CD14-positive monocyte (primary cell): ENCODE data around the gene TOMM40L. TPM values are rescaled to one million over a fixed set of nuclear protein-coding genes. Genes with fewer than 3 reads are reported as not detected.

Source experiments
- DNase-seq, 3 donors: peaks; one replicate each; pipeline ENCODE4 v3.0.0-alpha.2; 2011 to 2022
- H2AFZ ChIP-seq: 2 replicates; pipeline ENCODE4 v1.6.0; 2012; ENCODE audit warnings: mild to moderate bottlenecking, low read depth, low read length, inconsistent platforms; ENCODE audit not compliant: insufficient read depth, poor library complexity, severe bottlenecking
- H3K27ac ChIP-seq, 2 donors: 1 replicate in 1 of 2; 2 replicates in 1 of 2; pipeline ENCODE4 v1.5.1; 2012 to 2013; ENCODE audit warnings: low read length in 2 of 2, control low read depth in 1 of 2, inconsistent platforms in 1 of 2, low read depth in 1 of 2, mild to moderate bottlenecking in 1 of 2
- H3K27me3 ChIP-seq, 2 donors: one replicate each; pipeline versions ENCODE4 v1.6.0 to v1.6.1; 2011 to 2013; ENCODE audit warnings: low read length in 2 of 2; ENCODE audit not compliant: control insufficient read depth in 2 of 2, insufficient read depth in 2 of 2
- H3K36me3 ChIP-seq, 2 donors: replicated peaks in 1 of 2; 1 replicate in 1 of 2; 2 replicates in 1 of 2; pipeline versions ENCODE4 v1.5.1 to v1.6.1; 2012 to 2013; ENCODE audit warnings: low read length in 2 of 2, control low read depth in 1 of 2, inconsistent platforms in 1 of 2, mild to moderate bottlenecking in 1 of 2; ENCODE audit not compliant: insufficient read depth in 2 of 2, control insufficient read depth in 1 of 2
- H3K4me1 ChIP-seq, 2 donors: 1 replicate in 1 of 2; 2 replicates in 1 of 2; pipeline versions ENCODE4 v1.5.1 to v1.6.1; 2012 to 2013; ENCODE audit warnings: low read length in 2 of 2, control low read depth in 1 of 2, inconsistent platforms in 1 of 2, mild to moderate bottlenecking in 1 of 2, moderate library complexity in 1 of 2; ENCODE audit not compliant: insufficient read depth in 2 of 2, control insufficient read depth in 1 of 2
- H3K4me2 ChIP-seq: replicated peaks from 2 replicates; pipeline ENCODE3; 2012; ENCODE audit warnings: low read length, moderate library complexity, mild to moderate bottlenecking; ENCODE audit not compliant: poor library complexity, severe bottlenecking; ENCODE audit errors: extremely low read depth
- H3K4me3 ChIP-seq, 3 experiments: fragments of 200-600 bp in 1 of 3; sonication (generic) in 1 of 3; replicated peaks in 1 of 3; 1 replicate in 2 of 3; 2 replicates in 1 of 3; pipeline ENCODE4 v1.5.1; 2011 to 2013; ENCODE audit warnings: low read length in 3 of 3, mild to moderate bottlenecking in 3 of 3, control low read depth in 2 of 3, low read depth in 2 of 3, inconsistent platforms in 1 of 3, moderate library complexity in 1 of 3
- H3K79me2 ChIP-seq: 2 replicates; pipeline ENCODE4 v1.6.0; 2012; ENCODE audit warnings: mild to moderate bottlenecking, control low read depth, inconsistent platforms, low read length, moderate library complexity; ENCODE audit not compliant: insufficient read depth
- H3K9ac ChIP-seq: 2 replicates; pipeline ENCODE4 v1.6.0; 2017; ENCODE audit warnings: low read length, mild to moderate bottlenecking; ENCODE audit not compliant: insufficient read depth, poor library complexity, severe bottlenecking
- H3K9me3 ChIP-seq, 2 donors: replicated peaks in 1 of 2; 1 replicate in 1 of 2; 2 replicates in 1 of 2; pipeline versions ENCODE4 v1.5.1 to v1.6.1; 2012 to 2013; ENCODE audit warnings: low read length in 2 of 2, control low read depth in 1 of 2; ENCODE audit not compliant: control insufficient read depth in 1 of 2, insufficient read depth in 1 of 2
- H4K20me1 ChIP-seq: 2 replicates; pipeline ENCODE4 v1.6.0; 2012; ENCODE audit warnings: mild to moderate bottlenecking, low read length, control low read depth, moderate library complexity; ENCODE audit not compliant: insufficient read depth
- H3K27ac Mint-ChIP-seq, 7 donors: one replicate each; pipeline ENCODE4 v1.8.0; 2020; ENCODE audit warnings: mild to moderate bottlenecking in 7 of 7, mixed read lengths in 7 of 7, moderate library complexity in 6 of 7, inconsistent platforms in 2 of 7
- H3K27me3 Mint-ChIP-seq, 3 donors: one replicate each; pipeline ENCODE4 v1.8.0; 2021 to 2022; ENCODE audit warnings: low read depth in 3 of 3, mild to moderate bottlenecking in 3 of 3, mixed read lengths in 3 of 3, moderate library complexity in 3 of 3, inconsistent platforms in 1 of 3
- H3K36me3 Mint-ChIP-seq, 2 donors: one replicate each; pipeline ENCODE4 v1.8.0; 2020; ENCODE audit warnings: mixed read lengths in 2 of 2, inconsistent platforms in 1 of 2, mild to moderate bottlenecking in 1 of 2
- H3K4me1 Mint-ChIP-seq: one replicate; pipeline ENCODE4 v1.8.0; 2020; ENCODE audit warnings: mild to moderate bottlenecking, mixed read lengths
- H3K4me3 Mint-ChIP-seq, 2 donors: one replicate each; pipeline ENCODE4 v1.8.0; 2020; ENCODE audit warnings: mild to moderate bottlenecking in 2 of 2, mixed read lengths in 2 of 2, moderate library complexity in 1 of 2
- H3K9me3 Mint-ChIP-seq, 7 donors: one replicate each; pipeline ENCODE4 v1.8.0; 2020 to 2022; ENCODE audit warnings: mixed read lengths in 7 of 7, mild to moderate bottlenecking in 6 of 7, moderate library complexity in 6 of 7, inconsistent platforms in 2 of 7
- WGBS: methylation state at CpG from one replicate; pipeline ENCODE4 v1.1.5; 2013; ENCODE audit warnings: missing lambda C conversion rate; ENCODE audit not compliant: insufficient coverage; 5-methylcytosine and 5-hydroxymethylcytosine counted together
- intact Hi-C, 2 donors: fragments of 100-400 bp; cut with micrococcal nuclease; formaldehyde crosslinking; loops; one replicate each; pipeline versions ENCODE4 v1.15.0 to v1.15.1; 2023
- polyA plus RNA-seq, 3 donors: library from polyadenylated mRNA; depleted of rRNA in 1 of 3; unstranded in 2 of 3; stranded (reverse) in 1 of 3; fragments of 300-500 nt in 2 of 3; fragments of >200 nt in 1 of 3; fragmentation: Illumina TruSeq in 2 of 3; gene quantifications; 1 replicate in 2 of 3; 2 replicates in 1 of 3; pipeline ENCODE4 v1.2.3, GENCODE V29; 2012 to 2021
- TF ChIP-seq, protein P1 (sequence below): fragments of 200-600 bp; IDR thresholded peaks from one replicate; pipeline ENCODE4 v1.8.0; 2022; ENCODE audit warnings: antibody characterized with exemption, mild to moderate bottlenecking

TOMM40L gene
- polyA plus RNA-seq, 3 donors, result 3.8 to 31.5 (median 5.2) TPM

DNA sequence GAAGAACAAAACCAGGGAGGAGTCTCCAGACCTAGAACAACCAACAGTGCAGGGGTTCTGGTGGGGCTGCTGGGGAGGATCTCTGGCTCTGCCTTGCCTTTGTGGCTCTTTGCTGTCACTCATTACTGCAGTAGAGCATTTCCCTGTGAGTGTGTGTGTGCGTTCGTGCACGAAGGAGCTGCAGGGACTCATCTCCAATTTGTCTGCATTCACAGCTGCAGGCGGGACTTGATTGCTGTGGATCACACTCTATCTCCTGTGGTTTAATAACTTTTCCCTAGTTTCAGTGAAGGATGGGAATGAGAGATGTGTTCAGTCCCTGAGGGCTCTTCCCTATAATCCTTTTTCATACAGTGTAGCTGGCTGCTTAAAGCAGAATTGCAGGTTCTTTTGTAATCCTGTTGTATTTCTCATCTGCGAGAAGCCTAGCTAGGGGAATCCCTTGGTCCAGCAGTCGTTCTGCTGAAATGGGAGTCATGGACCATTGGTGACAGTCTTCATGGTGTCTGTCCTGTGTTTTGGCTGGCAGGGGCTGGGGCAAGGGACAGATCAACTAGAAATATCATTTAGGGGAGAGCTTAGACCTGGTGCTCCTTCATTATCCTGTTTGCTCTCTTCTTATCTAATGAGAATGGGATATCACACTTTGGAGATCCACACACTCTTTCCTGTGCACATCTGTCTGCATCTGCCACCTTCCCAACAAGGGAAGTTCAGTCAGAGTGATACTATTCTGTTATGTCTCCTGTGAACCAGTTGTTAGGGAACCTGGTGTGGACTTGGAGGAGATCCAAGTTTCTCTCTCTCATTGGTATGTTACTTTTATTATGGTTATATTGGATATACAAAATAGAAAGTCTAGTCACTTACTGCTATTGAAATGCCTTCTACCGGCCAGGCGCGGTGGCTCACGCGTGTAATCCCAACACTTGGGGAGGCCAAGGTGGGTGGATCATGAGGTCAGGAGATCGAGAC, 35.7 kb downstream of the TOMM40L start:
- intact Hi-C loops, result no loop called here
- Mint-ChIP-seq H3K27me3 (peaks cover 52 to 58% (median 54%) of the 10 kb centered on the region in 3 donors), H3K27ac (no peak overlapping the region), H3K4me3 (no peak overlapping the region), H3K9me3 (peaks cover 18 to 26% (median 20%) of the 10 kb centered on the region in 7 donors), H3K4me1 (peaks cover 16% of the 10 kb centered on the region), H3K36me3 (peaks cover 12 to 14% of the 10 kb centered on the region in 2 donors)
- TF ChIP-seq, protein P1, sequence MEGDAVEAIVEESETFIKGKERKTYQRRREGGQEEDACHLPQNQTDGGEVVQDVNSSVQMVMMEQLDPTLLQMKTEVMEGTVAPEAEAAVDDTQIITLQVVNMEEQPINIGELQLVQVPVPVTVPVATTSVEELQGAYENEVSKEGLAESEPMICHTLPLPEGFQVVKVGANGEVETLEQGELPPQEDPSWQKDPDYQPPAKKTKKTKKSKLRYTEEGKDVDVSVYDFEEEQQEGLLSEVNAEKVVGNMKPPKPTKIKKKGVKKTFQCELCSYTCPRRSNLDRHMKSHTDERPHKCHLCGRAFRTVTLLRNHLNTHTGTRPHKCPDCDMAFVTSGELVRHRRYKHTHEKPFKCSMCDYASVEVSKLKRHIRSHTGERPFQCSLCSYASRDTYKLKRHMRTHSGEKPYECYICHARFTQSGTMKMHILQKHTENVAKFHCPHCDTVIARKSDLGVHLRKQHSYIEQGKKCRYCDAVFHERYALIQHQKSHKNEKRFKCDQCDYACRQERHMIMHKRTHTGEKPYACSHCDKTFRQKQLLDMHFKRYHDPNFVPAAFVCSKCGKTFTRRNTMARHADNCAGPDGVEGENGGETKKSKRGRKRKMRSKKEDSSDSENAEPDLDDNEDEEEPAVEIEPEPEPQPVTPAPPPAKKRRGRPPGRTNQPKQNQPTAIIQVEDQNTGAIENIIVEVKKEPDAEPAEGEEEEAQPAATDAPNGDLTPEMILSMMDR, result no peak
- no peaks in the 10 kb centered on the region for H3K36me3 ChIP-seq
- H3K4me3 ChIP-seq, result no peak overlapping the region
- H2AFZ ChIP-seq, result no peak overlapping the region
- H3K27me3 ChIP-seq, result peaks cover 39 to 54% of the 10 kb centered on the region in 2 donors
- no peaks in the 10 kb centered on the region for H3K79me2 ChIP-seq
- no peak overlapping the region for H3K27ac ChIP-seq
- 79% methylated on average over 2 of the region's 12 CpGs for WGBS
- DNase-seq, result no peak
- no peak overlapping the region for H3K4me2 ChIP-seq
- peaks cover 21 to 39% of the 10 kb centered on the region in 2 donors for H3K9me3 ChIP-seq
- H4K20me1 ChIP-seq, result no peaks in the 10 kb centered on the region
- H3K9ac ChIP-seq, result no peak overlapping the region
- H3K4me1 ChIP-seq, result peaks cover 8 to 10% of the 10 kb centered on the region in 2 donors

DNA sequence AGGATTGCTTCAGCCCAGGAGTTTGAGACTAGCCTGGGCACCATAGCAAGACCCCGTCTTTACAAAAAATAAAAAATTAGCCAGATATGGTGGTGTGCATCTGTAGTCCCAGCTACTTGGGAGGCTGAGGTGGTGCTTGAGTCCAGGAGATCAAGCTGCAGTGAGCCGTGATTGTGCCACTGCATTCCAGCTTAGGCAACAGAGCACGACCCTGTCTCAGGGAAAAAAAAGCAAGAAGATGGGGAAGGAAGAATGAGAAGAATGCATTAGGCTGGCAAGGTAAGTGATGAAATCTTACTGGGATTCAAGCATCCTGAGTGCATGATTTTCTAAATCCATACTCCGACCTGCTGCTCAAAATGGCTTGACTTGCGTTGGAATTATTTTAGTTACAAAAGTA, 39.4 kb downstream of the TOMM40L start:
- H3K4me1 ChIP-seq, result peaks cover 12 to 16% of the 10 kb centered on the region in 2 donors
- no peaks in the 10 kb centered on the region for H3K79me2 ChIP-seq
- no peaks in the 10 kb centered on the region for H3K36me3 Mint-ChIP-seq
- peaks cover 0 to 4% of the 10 kb centered on the region in 2 donors for H3K9me3 ChIP-seq
- H3K27ac Mint-ChIP-seq, result no peak overlapping the region
- no peak overlapping the region for H3K4me3 Mint-ChIP-seq
- H3K9ac ChIP-seq, result no peak overlapping the region
- no peak overlapping the region for H3K27ac ChIP-seq
- WGBS, result 89% methylated on average over 4 of the region's 5 CpGs
- H4K20me1 ChIP-seq, result no peaks in the 10 kb centered on the region
- peaks cover 12 to 17% of the 10 kb centered on the region in 2 donors for H3K27me3 ChIP-seq
- peaks cover 12% of the 10 kb centered on the region for H3K4me1 Mint-ChIP-seq
- H3K4me3 ChIP-seq, result no peak overlapping the region
- H3K36me3 ChIP-seq, result no peaks in the 10 kb centered on the region
- intact Hi-C loops, result no loop called here
- H3K4me2 ChIP-seq, result no peak overlapping the region
- TF ChIP-seq, protein P1, result no peak
- H2AFZ ChIP-seq, result no peak overlapping the region
- peaks cover 18 to 25% (median 21%) of the 10 kb centered on the region in 3 donors for H3K27me3 Mint-ChIP-seq
- DNase-seq, result no peak
- peaks cover 0 to 3% (median 0%) of the 10 kb centered on the region in 7 donors for H3K9me3 Mint-ChIP-seq
